Endothelial cell of umbilical vein (primary cell): ENCODE measurements around the gene SCAANT1.

ENCODE experiments used
- CTCF ChIP-seq, 2 donors: IDR thresholded peaks; 1 replicate in 1 of 2; 2 replicates in 1 of 2; pipeline ENCODE4 v1.5.1; 2011; ENCODE audit warnings: low read length in 2 of 2, mild to moderate bottlenecking in 2 of 2, moderate library complexity in 2 of 2, control low read depth in 1 of 2, inconsistent platforms in 1 of 2, low read depth in 1 of 2; ENCODE audit not compliant: insufficient read depth in 1 of 2; ENCODE audit errors: extremely low read depth in 1 of 2
- EZH2 ChIP-seq: IDR thresholded peaks from 2 replicates; pipeline ENCODE4 v1.6.1; 2012; ENCODE audit warnings: borderline replicate concordance, low read depth, mild to moderate bottlenecking, moderate library complexity, low read length, inconsistent platforms; ENCODE audit not compliant: severe bottlenecking
- MAX ChIP-seq: IDR thresholded peaks from 2 replicates; pipeline ENCODE4 v1.6.1; 2011; ENCODE audit not compliant: insufficient read depth, insufficient read length
- MYC ChIP-seq: IDR thresholded peaks from one replicate; pipeline ENCODE4 v1.6.1; 2011; ENCODE audit warnings: mild to moderate bottlenecking, low read depth, low read length
- POLR2A ChIP-seq: IDR thresholded peaks from 2 replicates; pipeline ENCODE4 v1.6.1; 2012; ENCODE audit warnings: low read depth, mild to moderate bottlenecking, control low read depth, low read length
- POLR2AphosphoS5 ChIP-seq: IDR thresholded peaks from 2 replicates; pipeline ENCODE4 v1.6.1; 2012; ENCODE audit warnings: low read depth, mild to moderate bottlenecking, control low read depth, low read length, moderate library complexity; ENCODE audit not compliant: insufficient read depth

- no peak for TF ChIP-seq POLR2A
- no peak for TF ChIP-seq CTCF (IDR thresholded peaks at IDR 0.05; ENCODE audit: extremely low read depth in 1 of 2, insufficient read depth in 1 of 2, low read depth in 1 of 2, low read length in 2 of 2)
- TF ChIP-seq EZH2: no peak
- TF ChIP-seq MYC: no peak
- TF ChIP-seq POLR2AphosphoS5: no peak
- TF ChIP-seq MAX: no peak
Observed at GRCh38 chr3:63950698-63951097, 38.5 kb upstream of the SCAANT1 start.
